ENCODE measurements around the gene OR51V1.

OR51V1 gene

GRCh38 chr11:5224538-5225479, 24.3 kb upstream of the OR51V1 start:
- DNase-seq (no peak), ATAC-seq (ENCODE audit: insufficient read depth, low read depth) (no peak)
- Histone ChIP-seq H2AFZ (ENCODE audit: low read depth, low read length) (no peak overlapping the region), H4K20me1 (ENCODE audit: insufficient read depth, low read length) (no peaks in the 10 kb centered on the region), H3K79me2 (ENCODE audit: insufficient read depth, low read length) (no peaks in the 10 kb centered on the region), H3K4me3 (ENCODE audit: low read depth in 1 of 2, low read length in 2 of 2) (no peak overlapping the region), H3K27ac (ENCODE audit: low read length) (no peak overlapping the region), H3K36me3 (ENCODE audit: insufficient read depth, low read length) (no peaks in the 10 kb centered on the region), H3K9me3 (ENCODE audit: insufficient read depth, low read length, severe bottlenecking) (no peaks in the 10 kb centered on the region), H3K4me2 (ENCODE audit: insufficient read depth, low read length) (no peak overlapping the region), H3K4me1 (ENCODE audit: insufficient read depth, low read length) (no peaks in the 10 kb centered on the region), H3K27me3 (ENCODE audit: insufficient read depth, low read length, poor library complexity) (peaks cover 3% of the 10 kb centered on the region), H3K9ac (ENCODE audit: low read depth, low read length) (no peak overlapping the region)
- no peak for TF ChIP-seq CTCF (IDR thresholded peaks at IDR 0.05; ENCODE audit: borderline replicate concordance, extremely low read depth, low read length, poor library complexity, severe bottlenecking)
- no peak for TF ChIP-seq EZH2 (IDR thresholded peaks at IDR 0.05; ENCODE audit: borderline replicate concordance, low read depth, low read length, severe bottlenecking)

GRCh38 chr11:5223686-5224085, 23.2 kb upstream of the OR51V1 start:
- Histone ChIP-seq H2AFZ (ENCODE audit: low read depth, low read length) (no peak overlapping the region), H3K36me3 (ENCODE audit: insufficient read depth, low read length) (no peaks in the 10 kb centered on the region), H3K4me2 (ENCODE audit: insufficient read depth, low read length) (no peak overlapping the region), H3K27me3 (ENCODE audit: insufficient read depth, low read length, poor library complexity) (peaks cover 3% of the 10 kb centered on the region), H4K20me1 (ENCODE audit: insufficient read depth, low read length) (no peaks in the 10 kb centered on the region), H3K9ac (ENCODE audit: low read depth, low read length) (no peak overlapping the region), H3K9me3 (ENCODE audit: insufficient read depth, low read length, severe bottlenecking) (no peaks in the 10 kb centered on the region), H3K4me1 (ENCODE audit: insufficient read depth, low read length) (no peaks in the 10 kb centered on the region), H3K4me3 (ENCODE audit: low read depth in 1 of 2, low read length in 2 of 2) (no peak overlapping the region), H3K27ac (ENCODE audit: low read length) (no peak overlapping the region), H3K79me2 (ENCODE audit: insufficient read depth, low read length) (no peaks in the 10 kb centered on the region)
- TF ChIP-seq CTCF (IDR thresholded peaks at IDR 0.05; ENCODE audit: borderline replicate concordance, extremely low read depth, low read length, poor library complexity, severe bottlenecking) (no peak), EZH2 (IDR thresholded peaks at IDR 0.05; ENCODE audit: borderline replicate concordance, low read depth, low read length, severe bottlenecking) (no peak)
- no peak for DNase-seq
- no peak for ATAC-seq (ENCODE audit: insufficient read depth, low read depth)

- Histone ChIP-seq H3K4me1 (ENCODE audit: insufficient read depth, low read length) (no peaks in the 10 kb centered on the region), H3K9ac (ENCODE audit: low read depth, low read length) (no peak overlapping the region), H3K4me3 (ENCODE audit: low read depth in 1 of 2, low read length in 2 of 2) (no peak overlapping the region), H3K27me3 (ENCODE audit: insufficient read depth, low read length, poor library complexity) (peaks cover 3% of the 10 kb centered on the region), H3K36me3 (ENCODE audit: insufficient read depth, low read length) (no peaks in the 10 kb centered on the region), H3K9me3 (ENCODE audit: insufficient read depth, low read length, severe bottlenecking) (no peaks in the 10 kb centered on the region), H4K20me1 (ENCODE audit: insufficient read depth, low read length) (no peaks in the 10 kb centered on the region), H3K79me2 (ENCODE audit: insufficient read depth, low read length) (no peaks in the 10 kb centered on the region), H3K4me2 (ENCODE audit: insufficient read depth, low read length) (no peak overlapping the region), H3K27ac (ENCODE audit: low read length) (no peak overlapping the region), H2AFZ (ENCODE audit: low read depth, low read length) (no peak overlapping the region)
- DNase-seq = no peak
- no peak for ATAC-seq (ENCODE audit: insufficient read depth, low read depth)
- TF ChIP-seq CTCF (IDR thresholded peaks at IDR 0.05; ENCODE audit: borderline replicate concordance, extremely low read depth, low read length, poor library complexity, severe bottlenecking) (no peak), EZH2 (IDR thresholded peaks at IDR 0.05; ENCODE audit: borderline replicate concordance, low read depth, low read length, severe bottlenecking) (no peak)
These were observed 22.7 kb upstream of the OR51V1 start for GRCh38 chr11:5223146-5223545.

All from DND-41 (cell line).